NT2/D1 (cell line): ENCODE measurements around the gene IL36G.

Experiments used
- YY1 ChIP-seq: IDR thresholded peaks from 2 replicates; pipeline ENCODE4 v1.6.1; 2011; ENCODE audit not compliant: insufficient read length, insufficient read depth
- ZNF274 ChIP-seq: IDR thresholded peaks from 2 replicates; pipeline ENCODE4 v1.6.1; 2011; ENCODE audit warnings: mild to moderate bottlenecking, low read depth, low read length

GRCh38 chr2:112944971-112945370 lies 32.8 kb upstream of the IL36G start:
- TF ChIP-seq ZNF274: no peak
- TF ChIP-seq YY1: no peak
